SK-N-SH (cell line): Measurements from ENCODE around the gene LYRM4. TPM values are rescaled to one million over a fixed set of nuclear protein-coding genes. Genes with fewer than 3 reads are reported as not detected.
"Not testable (repeated sequence)": the region's sequence is repeated elsewhere in the genome, so short reads cannot be mapped to it uniquely, and the experiment has no call there.

Experiments used
- CTCF ChIA-PET: fragments of 300-600, 350-600 bp; formaldehyde crosslinking; extraction: SDS; loops from one replicate; lab custom pipeline; 2021; lab: Yijun Ruan, JAX
- POLR2A ChIA-PET: fragments of 350-600 bp; sonication (Branson Sonifier 250); formaldehyde crosslinking; extraction: SDS; loops from one replicate; lab custom pipeline; 2020; ENCODE audit warnings: antibody characterized with exemption, inconsistent platforms; lab: Yijun Ruan, JAX
- DNase-seq: peaks from one replicate; pipeline ENCODE4 v3.0.0; 2012
- H2AFZ ChIP-seq: fragments of 200-600 bp; sonication (generic); 2 replicates; pipeline ENCODE4 v1.8.1; 2016; ENCODE audit warnings: antibody characterized with exemption, mild to moderate bottlenecking, low read depth
- H3F3A ChIP-seq: fragments of 200-600 bp; sonication (generic); replicated peaks from 2 replicates; pipeline ENCODE3; 2016; ENCODE audit warnings: antibody characterized with exemption, mild to moderate bottlenecking; ENCODE audit not compliant: insufficient read depth
- H3K27ac ChIP-seq, 2 experiments: fragments of 200-500 bp in 1 of 2; fragments of 200-600 bp in 1 of 2; sonication (Bioruptor generic) in 1 of 2; sonication (generic), shearing (Covaris generic) in 1 of 2; 2 replicates each; pipeline versions ENCODE4 v1.5.1 to v1.6.1; 2014 to 2016; ENCODE audit warnings: low read depth in 2 of 2, inconsistent platforms in 1 of 2, low read length in 1 of 2, mild to moderate bottlenecking in 1 of 2, mixed read lengths in 1 of 2
- H3K27me3 ChIP-seq: fragments of 200-600 bp; sonication (generic), shearing (Covaris generic); 2 replicates; pipeline ENCODE4 v1.6.1; 2016; ENCODE audit warnings: mixed run types; ENCODE audit not compliant: insufficient read depth
- H3K36me3 ChIP-seq, 2 experiments: fragments of 200-500 bp in 1 of 2; fragments of 200-600 bp in 1 of 2; sonication (Bioruptor generic) in 1 of 2; sonication (generic) in 1 of 2; replicated peaks in 1 of 2; 2 replicates each; pipeline versions ENCODE3 to v1.5.1; 2014 to 2016; ENCODE audit warnings: low read length in 1 of 2, mild to moderate bottlenecking in 1 of 2; ENCODE audit not compliant: insufficient read depth in 2 of 2, control insufficient read depth in 1 of 2
- H3K4me1 ChIP-seq, 2 experiments: fragments of 200-500 bp in 1 of 2; fragments of 200-600 bp in 1 of 2; sonication (Bioruptor generic) in 1 of 2; sonication (generic), shearing (Covaris generic) in 1 of 2; 2 replicates each; pipeline versions ENCODE4 v1.5.1 to v1.6.1; 2014 to 2016; ENCODE audit warnings: low read depth in 1 of 2, low read length in 1 of 2, mixed run types in 1 of 2; ENCODE audit not compliant: insufficient read depth in 2 of 2, control insufficient read depth in 1 of 2
- H3K4me2 ChIP-seq: fragments of 200-600 bp; sonication (generic), shearing (Covaris generic); 2 replicates; pipeline ENCODE4 v1.6.1; 2017; ENCODE audit warnings: mixed run types
- H3K4me3 ChIP-seq, 2 experiments: fragments of 200-500 bp in 1 of 2; fragments of 200-600 bp in 1 of 2; sonication (Bioruptor generic) in 1 of 2; sonication (generic), shearing (Covaris generic) in 1 of 2; 2 replicates each; pipeline versions ENCODE4 v1.5.1 to v1.8.1; 2014 to 2016; ENCODE audit warnings: low read depth in 2 of 2, inconsistent platforms in 1 of 2, low read length in 1 of 2, mild to moderate bottlenecking in 1 of 2, mixed read lengths in 1 of 2, moderate library complexity in 1 of 2
- H3K79me2 ChIP-seq: fragments of 200-600 bp; sonication (generic); 2 replicates; pipeline ENCODE4 v1.8.1; 2017; ENCODE audit warnings: mild to moderate bottlenecking; ENCODE audit not compliant: insufficient read depth
- H3K9ac ChIP-seq: fragments of 200-600 bp; sonication (generic); 2 replicates; pipeline ENCODE4 v1.6.1; 2017; ENCODE audit warnings: mixed run types
- H3K9me2 ChIP-seq: fragments of 200-600 bp; sonication (generic); 2 replicates; pipeline ENCODE4 v1.6.1; 2017; ENCODE audit warnings: mixed run types
- H3K9me3 ChIP-seq: fragments of 200-600 bp; sonication (generic); 2 replicates; pipeline ENCODE4 v1.6.1; 2017; ENCODE audit warnings: mixed run types, mild to moderate bottlenecking, moderate library complexity
- H4K20me1 ChIP-seq: fragments of 200-600 bp; sonication (generic); 2 replicates; pipeline ENCODE4 v1.6.1; 2017; ENCODE audit warnings: mild to moderate bottlenecking, mixed run types; ENCODE audit not compliant: insufficient read depth
- CTCF ChIP-seq: fragments of 200-600 bp; sonication (generic); IDR thresholded peaks from 2 replicates; pipeline ENCODE4 v1.6.1; 2017; ENCODE audit warnings: antibody characterized with exemption, mild to moderate bottlenecking, moderate library complexity
- FOSL2 ChIP-seq: IDR thresholded peaks from 2 replicates; pipeline ENCODE4 v1.4.0; 2012; ENCODE audit warnings: low read depth, mild to moderate bottlenecking, moderate library complexity, borderline replicate concordance
- FOXM1 ChIP-seq: IDR thresholded peaks from 2 replicates; pipeline ENCODE4 v1.4.0; 2012; ENCODE audit warnings: low read depth, mild to moderate bottlenecking
- GATA2 ChIP-seq: sonication (generic); formaldehyde crosslinking; IDR thresholded peaks from 2 replicates; pipeline ENCODE4 v1.5.0; 2020; ENCODE audit warnings: mild to moderate bottlenecking, missing genetic modification reagents
- NFIC ChIP-seq: IDR thresholded peaks from 2 replicates; pipeline ENCODE4 v1.4.0; 2012; ENCODE audit warnings: borderline replicate concordance
- NRF1 ChIP-seq: IDR thresholded peaks from 2 replicates; pipeline ENCODE4 v1.6.1; 2012; ENCODE audit warnings: low read depth, mild to moderate bottlenecking, low read length
- RCOR1 ChIP-seq: fragments of 150-350 bp; IDR thresholded peaks from 2 replicates; pipeline ENCODE4 v1.6.1; 2017; ENCODE audit warnings: antibody characterized with exemption, low read length
- REST ChIP-seq: IDR thresholded peaks from 2 replicates; pipeline ENCODE4 v1.6.1; 2012; ENCODE audit warnings: mild to moderate bottlenecking, low read depth, low read length, moderate library complexity
- TAF1 ChIP-seq: IDR thresholded peaks from 2 replicates; pipeline ENCODE4 v1.6.1; 2012; ENCODE audit warnings: low read depth, mild to moderate bottlenecking, low read length, moderate library complexity, borderline replicate concordance
- USF1 ChIP-seq: IDR thresholded peaks from 2 replicates; pipeline ENCODE4 v1.4.0; 2012; ENCODE audit warnings: low read depth, borderline replicate concordance
- YY1 ChIP-seq: IDR thresholded peaks from 2 replicates; pipeline ENCODE4 v1.4.0; 2012; ENCODE audit warnings: low read depth, mild to moderate bottlenecking
- WGBS: methylation state at CpG from one replicate; pipeline ENCODE4 v1.1.6; 2017; ENCODE audit warnings: low lambda C conversion rate; 5-methylcytosine and 5-hydroxymethylcytosine counted together
- polyA plus RNA-seq, 3 experiments: library from polyadenylated mRNA; depleted of rRNA; stranded (reverse); fragments of >200 nt; gene quantifications; 2 replicates each; pipeline ENCODE4 v1.2.3, GENCODE V29; 2012

The LYRM4 gene
- polyA plus RNA-seq, 1 of the 3 experiments (the other 2 are of a cell fraction), result 37.2 TPM

DNA sequence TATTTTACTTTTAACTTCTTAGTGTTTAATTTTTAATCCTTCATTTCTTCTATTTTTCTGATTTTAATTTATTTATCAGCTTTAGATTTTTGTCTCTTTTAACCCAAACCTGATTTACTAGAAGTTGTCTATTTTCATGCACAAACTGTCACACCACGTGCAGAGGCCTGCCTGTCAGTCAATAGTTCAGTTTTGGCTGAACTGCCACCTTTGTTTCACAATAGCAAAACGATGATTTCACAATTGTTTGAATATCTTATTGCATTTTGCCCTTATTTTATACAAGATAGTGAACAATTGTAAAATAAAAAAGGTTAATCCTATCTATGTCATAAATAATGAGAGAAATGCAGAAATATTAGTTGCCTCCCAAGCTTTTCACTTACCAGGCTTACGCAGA is 199.6 kb downstream of the LYRM4 start:
- no peaks in the 10 kb centered on the region for H3K36me3 ChIP-seq
- CTCF ChIA-PET, result interaction anchor here (0.9 kb wide), 1 partner anchor 30 kb away, joined by 3 read pairs; no protein-coding TSS in a partner anchor
- WGBS, result 38% methylated on average over 3 of the region's 3 CpGs

DNA sequence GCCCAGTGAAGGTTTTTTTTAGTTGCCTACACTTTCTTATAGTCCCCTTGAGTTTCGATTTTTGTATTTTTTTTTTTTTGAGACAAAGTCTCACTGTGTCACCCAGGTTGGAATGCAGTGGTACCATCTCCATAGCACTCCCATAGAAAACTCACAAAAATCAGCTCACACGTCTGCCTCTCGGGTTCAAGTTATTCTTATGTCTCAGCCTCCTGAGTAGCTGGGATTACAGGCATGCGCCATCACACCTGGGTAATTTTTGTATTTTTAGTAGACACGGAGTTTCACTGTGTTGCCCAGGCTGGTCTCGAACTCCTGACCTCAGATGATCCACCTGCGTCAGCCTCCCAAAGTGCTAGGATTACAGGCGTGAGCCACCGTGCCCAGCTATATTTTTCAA is 200.3 kb downstream of the LYRM4 start:
- H4K20me1 ChIP-seq, DNase-seq, H3K9ac ChIP-seq, H3K79me2 ChIP-seq, H3K9me3 ChIP-seq, H3K4me2 ChIP-seq, H3K4me3 ChIP-seq, H3K27ac ChIP-seq, H3F3A ChIP-seq, POLR2A ChIA-PET, H2AFZ ChIP-seq, H3K36me3 ChIP-seq, H3K4me1 ChIP-seq, H3K27me3 ChIP-seq, H3K9me2 ChIP-seq: not testable (repeated sequence)
- CTCF ChIA-PET, result interaction anchor here (0.9 kb wide), 1 partner anchor 29 kb away, joined by 3 read pairs; no protein-coding TSS in a partner anchor
- 78% methylated on average over 9 of the region's 9 CpGs for WGBS

More for the DNA sequence above, 199.6 kb downstream of the LYRM4 start:
- H3K27me3 ChIP-seq, result no peaks in the 10 kb centered on the region
- no peaks in the 10 kb centered on the region for H3K4me1 ChIP-seq
- H3K9me2 ChIP-seq, result no peaks in the 10 kb centered on the region
- no peaks in the 10 kb centered on the region for H3K79me2 ChIP-seq
- no peak for TF ChIP-seq NFIC
- no peak for TF ChIP-seq REST
- TF ChIP-seq NRF1, result no peak
- no peak for TF ChIP-seq CTCF
- no peak for TF ChIP-seq USF1
- TF ChIP-seq YY1, result no peak
- no peak for TF ChIP-seq FOXM1
- no peak for TF ChIP-seq RCOR1
- TF ChIP-seq FOSL2, result no peak
- no peak for TF ChIP-seq GATA2 (CRISPR knock-in tag)
- TF ChIP-seq TAF1, result no peak
- H4K20me1 ChIP-seq, result no peaks in the 10 kb centered on the region
- H3K9me3 ChIP-seq, result no peaks in the 10 kb centered on the region; the same call in 1 of the 2 replicates
- H3K4me3 ChIP-seq, result no peak overlapping the region
- POLR2A ChIA-PET, result no interaction called here
- H3K4me2 ChIP-seq, result no peak overlapping the region
- no peak overlapping the region for H3K27ac ChIP-seq
- H3K9ac ChIP-seq, result no peak overlapping the region
- H3F3A ChIP-seq, result no peaks in the 10 kb centered on the region
- DNase-seq, result no peak
- no peak overlapping the region for H2AFZ ChIP-seq
